Cardiac fibroblast (primary cell): ENCODE measurements around the gene RNF128.
A peak's percentile ranks its signal among the peaks of the same experiment; 100 is the strongest.

Experiments used
- DNase-seq, 2 donors: peaks; one replicate each; pipeline versions ENCODE4 v3.0.0 to v3.0.0-alpha.2; 2010; ENCODE audit warnings: low read depth in 2 of 2
- H3K4me3 ChIP-seq, 2 donors: replicated peaks in 1 of 2; 1 replicate in 1 of 2; 2 replicates in 1 of 2; pipeline ENCODE4 v1.5.1; 2011; ENCODE audit warnings: low read depth in 2 of 2, low read length in 2 of 2, mild to moderate bottlenecking in 2 of 2, moderate library complexity in 1 of 2
- CTCF ChIP-seq: IDR thresholded peaks from one replicate; pipeline ENCODE4 v1.5.1; 2011; ENCODE audit warnings: low read depth, mild to moderate bottlenecking, low read length, inconsistent platforms

Gene RNF128

GRCh38 chrX:106702636-106703035 is 23.9 kb upstream of the RNF128 start:
- TF ChIP-seq CTCF: no peak
- DNase-seq: no peak
- H3K4me3 ChIP-seq: no peak overlapping the region

DNA sequence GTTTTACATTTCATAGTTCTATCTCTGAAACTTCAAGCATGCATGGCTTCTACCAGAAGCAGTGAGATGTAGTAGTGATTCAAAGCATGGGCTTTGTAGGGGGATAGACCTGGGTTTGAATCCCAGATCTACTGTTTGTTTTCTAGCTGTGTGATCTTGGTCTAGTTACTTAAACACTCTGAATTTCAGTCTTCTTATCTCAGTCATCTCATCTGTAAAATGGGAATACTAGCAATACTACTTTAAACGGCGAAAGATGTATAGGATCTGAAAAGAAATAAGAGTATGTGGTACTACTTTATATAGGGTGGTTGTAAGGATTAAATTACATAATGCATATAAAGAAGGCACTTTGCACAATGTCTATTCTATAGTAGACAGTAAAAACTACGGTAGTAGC is 20.0 kb upstream of the RNF128 start:
- TF ChIP-seq CTCF: no peak
- no peak overlapping the region for H3K4me3 ChIP-seq
- DNase-seq: no peak

- H3K4me3 ChIP-seq: no peak overlapping the region
- peak; percentile 62 to 86 for DNase-seq
- TF ChIP-seq CTCF: no peak
Measured at GRCh38 chrX:106707771-106708454, 18.6 kb upstream of the RNF128 start.

GRCh38 chrX:106710771-106711170 is 15.7 kb upstream of the RNF128 start:
- no peak for TF ChIP-seq CTCF
- DNase-seq: no peak
- H3K4me3 ChIP-seq: no peak overlapping the region

DNA sequence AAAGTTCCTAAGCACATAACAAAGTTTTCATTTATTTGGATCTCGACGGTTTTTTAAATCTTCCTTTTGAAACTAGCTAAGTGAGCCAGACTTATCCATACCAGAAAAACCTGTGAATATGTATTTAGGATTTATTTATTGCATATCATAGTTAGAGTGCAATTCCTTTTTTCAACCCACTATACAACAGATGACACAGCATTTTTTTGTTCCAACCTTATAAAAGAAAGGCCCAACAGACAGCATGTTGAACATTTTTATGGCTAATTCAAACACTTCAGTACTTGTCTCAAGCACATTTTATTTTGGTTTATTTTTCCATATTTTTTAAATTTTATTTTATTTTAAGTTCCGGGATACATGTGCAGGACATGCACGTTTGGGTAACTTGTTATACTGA is 15.1 kb upstream of the RNF128 start:
- no peak for TF ChIP-seq CTCF
- DNase-seq: no peak
- no peak overlapping the region for H3K4me3 ChIP-seq

- no peak for DNase-seq
- no peak for TF ChIP-seq CTCF
- no peak overlapping the region for H3K4me3 ChIP-seq
Measured at GRCh38 chrX:106716004-106716403, 10.5 kb upstream of the RNF128 start.

- no peak overlapping the region for H3K4me3 ChIP-seq
- DNase-seq: no peak
- TF ChIP-seq CTCF: no peak
Measured at GRCh38 chrX:106716463-106716862, 10.0 kb upstream of the RNF128 start.
